Prostate gland (tissue), 2 donors: ENCODE data around the gene TTLL4. TPM values are rescaled to one million over a fixed set of nuclear protein-coding genes. Genes with fewer than 3 reads are reported as not detected.

Source experiments
- DNase-seq: peaks from one replicate; pipeline ENCODE4 v3.0.0-alpha.2; 2019; ENCODE audit warnings: low spot score
- H3K27ac ChIP-seq, 2 donors: fragments of 200-600 bp; sonication (generic); 2 replicates each; pipeline ENCODE4 v1.5.1; 2017 to 2019
- H3K27me3 ChIP-seq: fragments of 200-600 bp; sonication (generic); replicated peaks from 2 replicates; pipeline ENCODE4 v1.5.1; 2019; ENCODE audit not compliant: insufficient read depth
- H3K36me3 ChIP-seq, 2 donors: fragments of 200-600 bp; sonication (generic); 1 replicate in 1 of 2; 2 replicates in 1 of 2; pipeline versions ENCODE4 v1.5.1 to v1.8.1; 2017 to 2019
- H3K4me1 ChIP-seq: fragments of 200-600 bp; sonication (generic); replicated peaks from 2 replicates; pipeline ENCODE4 v1.5.1; 2019
- H3K4me3 ChIP-seq, 2 donors: fragments of 200-600 bp; sonication (generic); 2 replicates each; pipeline ENCODE4 v1.5.1; 2017 to 2019
- H3K9me3 ChIP-seq: fragments of 200-600 bp; sonication (generic); 2 replicates; pipeline ENCODE4 v1.5.1; 2017
- CTCF ChIP-seq, 4 experiments: fragments of 200-600 bp in 2 of 4; fragments of 450-650 bp in 2 of 4; sonication (generic) in 2 of 4; IDR thresholded peaks; 1 replicate in 3 of 4; 2 replicates in 1 of 4; pipeline ENCODE4 v1.5.1; 2016 to 2019; ENCODE audit warnings: antibody characterized with exemption in 4 of 4, mild to moderate bottlenecking in 2 of 4, moderate library complexity in 2 of 4
- POLR2A ChIP-seq: fragments of 450-650 bp; IDR thresholded peaks from one replicate; pipeline ENCODE4 v1.6.1; 2016; ENCODE audit warnings: antibody characterized with exemption, mild to moderate bottlenecking
- POLR2AphosphoS5 ChIP-seq: sonication (generic); formaldehyde crosslinking; IDR thresholded peaks from one replicate; pipeline ENCODE4 v1.6.1; 2017; ENCODE audit warnings: antibody characterized with exemption
- WGBS: methylation state at CpG from one replicate; pipeline ENCODE4 v1.1.5; 2018; 5-methylcytosine and 5-hydroxymethylcytosine counted together
- intact Hi-C: fragments of 100-400 bp; cut with DNase I; formaldehyde crosslinking; loops from one replicate; pipeline ENCODE4 v1.14.2; 2022
- total RNA-seq, 2 donors: library from RNA; depleted of rRNA; stranded (reverse); fragments of >200 nt; gene quantifications; one replicate each; pipeline ENCODE4 v1.1.0, GENCODE V29; 2016

Gene TTLL4
- total RNA-seq, 2 donors from 2014 or later = 21.1 to 63.8 TPM

DNA sequence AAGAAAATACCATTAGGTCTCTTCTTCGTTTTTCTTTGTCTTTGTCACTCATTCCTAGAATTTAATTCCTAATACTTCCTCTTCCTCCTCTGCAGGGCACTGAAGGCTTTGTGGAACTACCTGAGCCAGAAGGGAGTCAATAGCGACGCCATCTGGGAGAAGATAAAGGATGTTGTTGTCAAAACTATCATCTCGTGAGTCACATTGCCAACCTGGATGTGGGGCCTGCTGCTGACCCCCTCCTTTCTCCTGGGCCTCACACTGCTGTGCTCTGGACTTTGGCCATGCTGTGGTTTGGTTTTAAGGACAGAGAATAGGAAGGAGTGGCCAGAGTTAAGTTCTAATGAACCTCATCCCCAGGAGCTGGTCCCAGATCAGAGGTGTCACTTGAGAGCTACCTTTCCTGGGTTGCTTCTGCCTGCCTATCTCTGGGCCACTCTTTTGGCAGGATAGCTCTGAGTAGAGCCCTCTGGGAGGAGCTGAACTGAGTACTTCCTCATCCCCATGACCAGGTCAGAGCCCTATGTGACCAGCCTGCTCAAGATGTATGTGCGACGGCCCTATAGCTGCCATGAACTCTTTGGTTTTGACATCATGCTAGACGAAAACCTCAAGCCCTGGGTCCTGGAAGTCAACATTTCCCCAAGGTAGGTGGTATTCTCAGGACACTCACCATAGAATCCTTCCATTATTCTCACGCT is 38.3 kb downstream of the TTLL4 start:
- H3K36me3 ChIP-seq = peaks cover 4 to 6% of the 10 kb centered on the region in 2 donors
- DNase-seq = no peak
- H3K9me3 ChIP-seq = no peaks in the 10 kb centered on the region
- H3K4me1 ChIP-seq = no peaks in the 10 kb centered on the region
- H3K27ac ChIP-seq = no peak overlapping the region
- 95% methylated on average over 8 of the region's 8 CpGs for WGBS
- TF ChIP-seq POLR2A (no peak), CTCF (IDR thresholded peaks at IDR 0.05) (no peak), POLR2AphosphoS5 (no peak)
- intact Hi-C loops = no loop called here
- H3K27me3 ChIP-seq = no peaks in the 10 kb centered on the region
- no peak overlapping the region for H3K4me3 ChIP-seq

GRCh38 chr2:218754201-218754600 is 43.6 kb downstream of the TTLL4 start:
- H3K9me3 ChIP-seq = no peaks in the 10 kb centered on the region
- peak; percentile 27 for DNase-seq
- intact Hi-C loops = no loop called here
- no peak overlapping the region for H3K4me3 ChIP-seq
- no peaks in the 10 kb centered on the region for H3K4me1 ChIP-seq
- WGBS = 66% methylated on average over 3 of the region's 3 CpGs
- TF ChIP-seq POLR2A (no peak), CTCF (IDR thresholded peaks at IDR 0.05) (no peak), POLR2AphosphoS5 (no peak)
- H3K36me3 ChIP-seq = peaks cover 0 to 2% of the 10 kb centered on the region in 2 donors
- no peaks in the 10 kb centered on the region for H3K27me3 ChIP-seq
- H3K27ac ChIP-seq = no peak overlapping the region

DNA sequence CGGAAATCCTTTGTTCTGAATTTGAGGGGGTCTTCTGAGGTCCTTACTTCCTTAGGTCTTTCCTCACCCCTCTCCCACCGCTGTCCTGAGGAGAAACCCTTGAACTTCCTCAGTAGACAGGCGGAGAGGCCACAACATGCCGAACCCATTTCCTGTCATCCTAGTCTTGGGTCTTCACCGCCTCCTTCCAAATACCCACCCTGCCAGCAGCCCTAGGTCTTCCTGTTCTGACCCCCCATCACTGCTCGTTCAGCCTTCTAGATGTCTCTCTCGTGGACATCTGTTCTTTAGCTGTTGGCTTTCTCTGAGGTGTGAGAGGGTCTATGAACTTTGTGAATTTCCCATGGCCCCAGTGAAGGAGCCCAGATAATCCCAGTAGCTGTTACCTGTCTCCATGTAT is 44.1 kb downstream of the TTLL4 start:
- intact Hi-C loops = no loop called here
- Histone ChIP-seq H3K27ac (no peak overlapping the region), H3K36me3 (no peaks in the 10 kb centered on the region), H3K4me3 (no peak overlapping the region), H3K27me3 (no peaks in the 10 kb centered on the region), H3K4me1 (no peaks in the 10 kb centered on the region), H3K9me3 (no peaks in the 10 kb centered on the region)
- no peak for DNase-seq
- WGBS = 96% methylated on average over 7 of the region's 7 CpGs
- TF ChIP-seq POLR2A = no peak
- TF ChIP-seq POLR2AphosphoS5 = no peak
- TF ChIP-seq CTCF (IDR thresholded peaks at IDR 0.05) = no peak

GRCh38 chr2:218755198-218755566 is 44.5 kb downstream of the TTLL4 start:
- H3K4me1 ChIP-seq = no peaks in the 10 kb centered on the region
- DNase-seq = no peak
- intact Hi-C loops = no loop called here
- no peak overlapping the region for H3K4me3 ChIP-seq
- WGBS = 88% methylated on average over 3 of the region's 3 CpGs
- H3K9me3 ChIP-seq = no peaks in the 10 kb centered on the region
- no peaks in the 10 kb centered on the region for H3K36me3 ChIP-seq
- TF ChIP-seq POLR2AphosphoS5 = no peak
- TF ChIP-seq POLR2A = no peak
- no peak for TF ChIP-seq CTCF (IDR thresholded peaks at IDR 0.05)
- no peaks in the 10 kb centered on the region for H3K27me3 ChIP-seq
- H3K27ac ChIP-seq = no peak overlapping the region
